ENCODE results near the gene PPP2R1B. TPM values are rescaled to one million over a fixed set of nuclear protein-coding genes. Genes with fewer than 3 reads are reported as not detected.

PPP2R1B gene
- total RNA-seq, 1 experiment from 2014 or later: 72.2 TPM

GRCh38 chr11:111759376-111759775 lies 6.8 kb downstream of the PPP2R1B start:
- H3K27ac ChIP-seq (ENCODE audit: low read depth, low read length, poor library complexity, severe bottlenecking): peak overlapping the region; percentile 27
- ChIA-PET CTCF (no interaction called here), POLR2A (ENCODE audit: low non-redundant PET) (no interaction called here)
- no peaks in the 10 kb centered on the region for H3K27me3 ChIP-seq (replicated peaks; ENCODE audit: insufficient read depth, low read depth, low read length, poor library complexity)
- TF ChIP-seq CTCF (conservative IDR thresholded peaks at IDR 0.05; ENCODE audit: low read depth, low read length) (no peak), EZH2 (IDR thresholded peaks at IDR 0.05; ENCODE audit: borderline replicate concordance, low read depth, low read length, poor library complexity, severe bottlenecking) (no peak)
- no peaks in the 10 kb centered on the region for H3K9me3 ChIP-seq (ENCODE audit: low read depth, low read length, poor library complexity, severe bottlenecking)
- DNase-seq (ENCODE audit: low spot score): peak; percentile 35
- BruUV-seq (replicated peaks): no TSS peak
- no peak overlapping the region for H3K4me3 ChIP-seq (ENCODE audit: low read depth, low read length, poor library complexity, severe bottlenecking)
- no peaks in the 10 kb centered on the region for H3K4me1 ChIP-seq (ENCODE audit: insufficient read depth, low read length, poor library complexity, severe bottlenecking)
- intact Hi-C loops (cut with micrococcal nuclease; ENCODE audit: unreplicated experiment): no loop called here
- H3K36me3 ChIP-seq (ENCODE audit: insufficient read depth, low read length, poor library complexity, severe bottlenecking): peaks cover 81% of the 10 kb centered on the region

DNA sequence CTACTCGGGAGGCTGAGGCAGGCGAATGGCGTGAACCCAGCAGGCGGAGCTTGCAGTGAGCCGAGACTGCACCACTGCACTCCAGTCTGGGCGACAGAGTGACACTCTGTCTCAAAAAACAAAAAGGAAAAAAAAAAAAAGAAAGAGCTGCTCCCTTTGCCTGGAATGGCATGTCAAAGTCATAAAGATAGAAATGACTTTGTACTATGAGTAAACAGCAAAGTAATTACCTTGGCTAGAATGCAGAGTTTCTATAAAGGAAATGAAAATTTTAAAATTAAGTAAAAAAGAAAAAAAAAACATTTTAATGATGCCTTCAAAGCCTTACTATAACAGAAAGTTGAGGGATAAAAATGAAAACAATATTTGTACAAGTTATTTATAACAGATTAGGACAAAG lies 10.1 kb downstream of the PPP2R1B start:
- Histone ChIP-seq H3K36me3 (ENCODE audit: insufficient read depth, low read length, poor library complexity, severe bottlenecking) (peaks cover 86% of the 10 kb centered on the region), H3K27me3 (replicated peaks; ENCODE audit: insufficient read depth, low read depth, low read length, poor library complexity) (no peaks in the 10 kb centered on the region), H3K4me1 (ENCODE audit: insufficient read depth, low read length, poor library complexity, severe bottlenecking) (no peaks in the 10 kb centered on the region), H3K9me3 (ENCODE audit: low read depth, low read length, poor library complexity, severe bottlenecking) (no peaks in the 10 kb centered on the region), H3K4me3 (ENCODE audit: low read depth, low read length, poor library complexity, severe bottlenecking) (no peak overlapping the region), H3K27ac (ENCODE audit: low read depth, low read length, poor library complexity, severe bottlenecking) (no peak overlapping the region)
- DNase-seq (ENCODE audit: low spot score): no peak
- BruUV-seq (replicated peaks): no TSS peak
- POLR2A ChIA-PET (ENCODE audit: low non-redundant PET): interaction anchor here (0.9 kb wide), 1 partner anchor 91 kb away, joined by 11 read pairs; no protein-coding TSS in a partner anchor
- intact Hi-C loops (cut with micrococcal nuclease; ENCODE audit: unreplicated experiment): no loop called here
- CTCF ChIA-PET: no interaction called here
- TF ChIP-seq EZH2 (IDR thresholded peaks at IDR 0.05; ENCODE audit: borderline replicate concordance, low read depth, low read length, poor library complexity, severe bottlenecking) (no peak), CTCF (conservative IDR thresholded peaks at IDR 0.05; ENCODE audit: low read depth, low read length) (no peak)

GRCh38 chr11:111749646-111750045 lies 16.5 kb downstream of the PPP2R1B start:
- H3K9me3 ChIP-seq (ENCODE audit: low read depth, low read length, poor library complexity, severe bottlenecking): no peaks in the 10 kb centered on the region
- TF ChIP-seq EZH2 (IDR thresholded peaks at IDR 0.05; ENCODE audit: borderline replicate concordance, low read depth, low read length, poor library complexity, severe bottlenecking) (no peak), CTCF (conservative IDR thresholded peaks at IDR 0.05; ENCODE audit: low read depth, low read length) (no peak)
- intact Hi-C loops (cut with micrococcal nuclease; ENCODE audit: unreplicated experiment): no loop called here
- DNase-seq (ENCODE audit: low spot score): no peak
- peaks cover 89% of the 10 kb centered on the region for H3K36me3 ChIP-seq (ENCODE audit: insufficient read depth, low read length, poor library complexity, severe bottlenecking)
- CTCF ChIA-PET: no interaction called here
- no peaks in the 10 kb centered on the region for H3K27me3 ChIP-seq (replicated peaks; ENCODE audit: insufficient read depth, low read depth, low read length, poor library complexity)
- H3K4me1 ChIP-seq (ENCODE audit: insufficient read depth, low read length, poor library complexity, severe bottlenecking): no peaks in the 10 kb centered on the region
- POLR2A ChIA-PET (ENCODE audit: low non-redundant PET): no interaction called here
- no peak overlapping the region for H3K27ac ChIP-seq (ENCODE audit: low read depth, low read length, poor library complexity, severe bottlenecking)
- no peak overlapping the region for H3K4me3 ChIP-seq (ENCODE audit: low read depth, low read length, poor library complexity, severe bottlenecking)
- no TSS peak for BruUV-seq (replicated peaks)

Measured in A673 (cell line).